HEK293 (cell line): ENCODE data around the gene MRAP2.

Source experiments
- CTCF ChIA-PET: fragments of 350-600 bp; formaldehyde crosslinking; extraction: SDS; loops from one replicate; lab custom pipeline; 2021; ENCODE audit warnings: antibody characterized with exemption; lab: Yijun Ruan, JAX
- POLR2A ChIA-PET: fragments of 300-600 bp; formaldehyde crosslinking; extraction: SDS; loops from one replicate; lab custom pipeline; 2020; ENCODE audit warnings: antibody characterized with exemption, inconsistent platforms; lab: Yijun Ruan, JAX
- H3K27ac ChIP-seq: fragments of 200-500 bp; sonication (Bioruptor generic); 2 replicates; pipeline ENCODE4 v1.5.1; 2014; ENCODE audit warnings: low read depth, low read length, control low read depth, inconsistent platforms; ENCODE audit errors: extremely low read depth
- H3K36me3 ChIP-seq, 2 experiments: fragments of 200-500 bp in 1 of 2; sonication (Bioruptor generic) in 1 of 2; 1 replicate in 1 of 2; 2 replicates in 1 of 2; pipeline ENCODE4 v1.5.1; 2014 to 2017; ENCODE audit warnings: inconsistent platforms in 2 of 2, low read length in 2 of 2; ENCODE audit not compliant: control insufficient read depth in 2 of 2, insufficient read depth in 1 of 2
- H3K4me1 ChIP-seq: fragments of 200-500 bp; sonication (Bioruptor generic); 2 replicates; pipeline ENCODE4 v1.5.1; 2014; ENCODE audit warnings: mild to moderate bottlenecking, low read length, inconsistent platforms; ENCODE audit not compliant: control insufficient read depth, insufficient read depth
- H3K4me3 ChIP-seq: 2 replicates; pipeline ENCODE4 v1.5.1; 2011; ENCODE audit warnings: low read depth, mild to moderate bottlenecking, control low read depth, low read length, moderate library complexity
- H3K9me3 ChIP-seq: fragments of 200-500 bp; sonication (Bioruptor generic); 2 replicates; pipeline ENCODE4 v1.5.1; 2014; ENCODE audit warnings: low read depth, low read length, inconsistent platforms; ENCODE audit not compliant: control insufficient read depth, insufficient read depth
- PRDM1 ChIP-seq: fragments of 450-650 bp; formaldehyde crosslinking; IDR thresholded peaks from 2 replicates; pipeline ENCODE4; 2016; ENCODE audit warnings: missing biosample characterization, missing genetic modification characterization
- SCRT2 ChIP-seq: fragments of 450-650 bp; formaldehyde crosslinking; IDR thresholded peaks from 2 replicates; pipeline ENCODE4 v1.5.1; 2016; ENCODE audit warnings: missing biosample characterization, missing genetic modification characterization
- SP7 ChIP-seq: fragments of 450-650 bp; formaldehyde crosslinking; IDR thresholded peaks from 2 replicates; pipeline ENCODE4 v1.5.1; 2016; ENCODE audit warnings: missing biosample characterization, missing genetic modification characterization
- ZBTB17 ChIP-seq: fragments of 450-650 bp; formaldehyde crosslinking; IDR thresholded peaks from 2 replicates; pipeline ENCODE4 v1.5.1; 2016; ENCODE audit warnings: missing biosample characterization, missing genetic modification characterization
- ZBTB20 ChIP-seq: fragments of 450-650 bp; formaldehyde crosslinking; IDR thresholded peaks from 2 replicates; pipeline ENCODE4 v1.5.1; 2016; ENCODE audit warnings: missing biosample characterization, missing genetic modification characterization
- ZNF112 ChIP-seq: fragments of 450-650 bp; formaldehyde crosslinking; IDR thresholded peaks from 2 replicates; pipeline ENCODE4 v1.5.0; 2017; ENCODE audit warnings: missing biosample characterization, missing genetic modification characterization
- ZNF16 ChIP-seq: fragments of 450-650 bp; formaldehyde crosslinking; IDR thresholded peaks from 2 replicates; pipeline ENCODE4 v1.5.1; 2016; ENCODE audit warnings: low read depth, missing biosample characterization, missing genetic modification characterization
- ZNF174 ChIP-seq: fragments of 450-650 bp; formaldehyde crosslinking; IDR thresholded peaks from 2 replicates; pipeline ENCODE4 v1.5.0; 2017; ENCODE audit warnings: missing biosample characterization, mild to moderate bottlenecking, missing genetic modification characterization
- ZNF302 ChIP-seq: fragments of 450-650 bp; formaldehyde crosslinking; IDR thresholded peaks from 2 replicates; pipeline ENCODE4 v1.5.1; 2016; ENCODE audit warnings: missing biosample characterization, missing genetic modification characterization, low read depth
- ZNF311 ChIP-seq: fragments of 450-650 bp; formaldehyde crosslinking; IDR thresholded peaks from 2 replicates; pipeline ENCODE4 v1.5.1; 2017; ENCODE audit warnings: missing biosample characterization, missing genetic modification characterization, borderline replicate concordance
- ZNF513 ChIP-seq: fragments of 450-650 bp; IDR thresholded peaks from 2 replicates; pipeline ENCODE4 v1.5.1; 2018; ENCODE audit warnings: missing biosample characterization, missing genetic modification characterization
- ZNF561 ChIP-seq: fragments of 450-650 bp; IDR thresholded peaks from 2 replicates; pipeline ENCODE4 v1.5.1; 2018; ENCODE audit warnings: missing biosample characterization, missing genetic modification characterization, borderline replicate concordance
- TF ChIP-seq, protein P1 (sequence below): fragments of 450-650 bp; formaldehyde crosslinking; conservative IDR thresholded peaks from 2 replicates; pipeline ENCODE4 v1.5.1; 2016; ENCODE audit warnings: low read depth, missing biosample characterization, missing genetic modification characterization
- TF ChIP-seq, protein P2 (sequence below): fragments of 450-650 bp; formaldehyde crosslinking; IDR thresholded peaks from 2 replicates; pipeline ENCODE4 v1.5.1; 2016; ENCODE audit warnings: missing biosample characterization, missing genetic modification characterization
- TF ChIP-seq, protein P3 (sequence below): fragments of 450-650 bp; formaldehyde crosslinking; IDR thresholded peaks from 2 replicates; pipeline ENCODE4 v1.5.1; 2016; ENCODE audit warnings: missing biosample characterization, missing genetic modification characterization
- TF ChIP-seq, protein P4 (sequence below): fragments of 450-650 bp; formaldehyde crosslinking; IDR thresholded peaks from 2 replicates; pipeline ENCODE4 v1.5.1; 2016; ENCODE audit warnings: missing biosample characterization, missing genetic modification characterization
- TF ChIP-seq, protein P5 (sequence below): fragments of 450-650 bp; formaldehyde crosslinking; IDR thresholded peaks from 2 replicates; pipeline ENCODE4 v1.5.1; 2016; ENCODE audit warnings: missing biosample characterization, missing genetic modification characterization

MRAP2 gene

GRCh38 chr6:84013931-84014330, 19.6 kb upstream of the MRAP2 start (continued):
- TF ChIP-seq ZNF513 (tag by site-specific recombination): no peak
- TF ChIP-seq, protein P1, sequence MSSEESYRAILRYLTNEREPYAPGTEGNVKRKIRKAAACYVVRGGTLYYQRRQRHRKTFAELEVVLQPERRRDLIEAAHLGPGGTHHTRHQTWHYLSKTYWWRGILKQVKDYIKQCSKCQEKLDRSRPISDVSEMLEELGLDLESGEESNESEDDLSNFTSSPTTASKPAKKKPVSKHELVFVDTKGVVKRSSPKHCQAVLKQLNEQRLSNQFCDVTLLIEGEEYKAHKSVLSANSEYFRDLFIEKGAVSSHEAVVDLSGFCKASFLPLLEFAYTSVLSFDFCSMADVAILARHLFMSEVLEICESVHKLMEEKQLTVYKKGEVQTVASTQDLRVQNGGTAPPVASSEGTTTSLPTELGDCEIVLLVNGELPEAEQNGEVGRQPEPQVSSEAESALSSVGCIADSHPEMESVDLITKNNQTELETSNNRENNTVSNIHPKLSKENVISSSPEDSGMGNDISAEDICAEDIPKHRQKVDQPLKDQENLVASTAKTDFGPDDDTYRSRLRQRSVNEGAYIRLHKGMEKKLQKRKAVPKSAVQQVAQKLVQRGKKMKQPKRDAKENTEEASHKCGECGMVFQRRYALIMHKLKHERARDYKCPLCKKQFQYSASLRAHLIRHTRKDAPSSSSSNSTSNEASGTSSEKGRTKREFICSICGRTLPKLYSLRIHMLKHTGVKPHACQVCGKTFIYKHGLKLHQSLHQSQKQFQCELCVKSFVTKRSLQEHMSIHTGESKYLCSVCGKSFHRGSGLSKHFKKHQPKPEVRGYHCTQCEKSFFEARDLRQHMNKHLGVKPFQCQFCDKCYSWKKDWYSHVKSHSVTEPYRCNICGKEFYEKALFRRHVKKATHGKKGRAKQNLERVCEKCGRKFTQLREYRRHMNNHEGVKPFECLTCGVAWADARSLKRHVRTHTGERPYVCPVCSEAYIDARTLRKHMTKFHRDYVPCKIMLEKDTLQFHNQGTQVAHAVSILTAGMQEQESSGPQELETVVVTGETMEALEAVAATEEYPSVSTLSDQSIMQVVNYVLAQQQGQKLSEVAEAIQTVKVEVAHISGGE: no peak
- TF ChIP-seq ZNF174: no peak
- no peak for TF ChIP-seq ZNF561 (tag by site-specific recombination)
- TF ChIP-seq ZNF302 (tag by site-specific recombination): no peak
- no peak for TF ChIP-seq ZNF311 (tag by site-specific recombination)
- TF ChIP-seq, all 188 proteins: peak for 3

DNA sequence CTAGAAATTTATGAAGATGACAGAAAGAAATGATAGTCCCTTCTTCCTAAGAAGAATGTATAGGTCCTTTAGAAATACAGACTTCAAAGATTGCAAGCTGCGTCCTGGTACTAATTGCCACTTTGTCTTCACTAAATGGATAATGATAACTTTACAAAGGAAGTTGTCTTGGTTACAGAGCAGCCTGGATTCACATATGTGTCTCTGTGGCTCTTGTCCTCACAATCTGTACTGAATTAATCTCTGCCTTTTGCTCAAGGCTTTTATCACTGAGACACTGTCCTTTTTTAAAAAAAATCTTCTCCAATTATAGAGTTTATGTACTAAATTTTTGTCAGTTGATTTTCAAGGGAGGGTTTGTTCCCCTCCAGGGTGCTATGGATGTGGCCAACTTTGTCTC, 17.5 kb upstream of the MRAP2 start:
- Histone ChIP-seq H3K36me3 (no peaks in the 10 kb centered on the region), H3K4me1 (no peaks in the 10 kb centered on the region), H3K4me3 (no peak overlapping the region), H3K27ac (no peak overlapping the region), H3K9me3 (no peaks in the 10 kb centered on the region)
- TF ChIP-seq ZBTB17 (tag by site-specific recombination) (no peak), ZNF16 (tag by site-specific recombination) (no peak), SCRT2 (tag by site-specific recombination) (no peak), ZNF112 (tag by site-specific recombination) (no peak), SP7 (tag by site-specific recombination) (no peak)
- TF ChIP-seq, protein P2, sequence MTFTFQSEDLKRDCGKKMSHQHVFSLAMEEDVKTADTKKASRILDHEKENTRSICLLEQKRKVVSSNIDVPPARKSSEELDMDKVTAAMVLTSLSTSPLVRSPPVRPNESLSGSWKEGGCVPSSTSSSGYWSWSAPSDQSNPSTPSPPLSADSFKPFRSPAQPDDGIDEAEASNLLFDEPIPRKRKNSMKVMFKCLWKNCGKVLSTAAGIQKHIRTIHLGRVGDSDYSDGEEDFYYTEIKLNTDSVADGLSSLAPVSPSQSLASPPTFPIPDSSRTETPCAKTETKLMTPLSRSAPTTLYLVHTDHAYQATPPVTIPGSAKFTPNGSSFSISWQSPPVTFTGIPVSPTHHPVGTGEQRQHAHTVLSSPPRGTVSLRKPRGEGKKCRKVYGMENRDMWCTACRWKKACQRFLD: no peak
- POLR2A ChIA-PET: no interaction called here
- CTCF ChIA-PET: interaction anchor here (0.7 kb wide), 1 partner anchor 203 kb away, joined by 3 read pairs; no protein-coding TSS in a partner anchor

DNA sequence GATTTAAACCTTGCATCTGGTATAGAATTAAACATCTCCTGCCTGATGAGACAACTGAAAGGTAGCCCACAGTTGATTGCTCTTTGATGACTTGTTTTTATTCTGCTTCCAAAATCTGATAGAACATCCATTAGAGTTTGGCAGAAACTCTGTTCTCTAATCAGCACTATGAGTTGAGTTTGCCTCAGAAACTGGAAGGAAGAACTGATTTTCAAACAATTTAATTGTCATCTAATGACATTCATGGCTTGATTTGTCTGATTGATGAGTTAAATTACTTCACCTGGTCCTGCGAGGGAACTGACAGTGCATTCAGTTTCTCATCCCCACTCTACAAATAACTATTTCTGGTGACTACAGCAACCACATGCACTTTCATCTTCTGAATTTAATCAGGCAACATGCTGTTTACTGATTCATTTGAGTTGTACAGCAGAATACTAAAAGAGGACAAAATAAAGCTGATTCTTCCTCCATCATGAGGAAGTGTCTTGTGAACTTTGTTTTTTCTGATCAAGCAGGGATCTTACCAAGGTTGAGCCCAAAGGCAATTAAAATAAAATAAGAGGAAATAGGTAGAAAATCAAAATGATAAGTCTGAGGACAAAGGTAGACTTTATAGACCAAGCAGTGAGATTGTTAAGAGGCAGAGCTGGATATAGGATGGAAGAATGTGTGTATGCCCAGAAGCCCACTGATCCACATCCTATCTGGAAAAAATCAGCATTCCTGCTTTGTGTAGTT, 15.7 kb upstream of the MRAP2 start:
- Histone ChIP-seq H3K4me3 (no peak overlapping the region), H3K27ac (no peak overlapping the region), H3K36me3 (no peaks in the 10 kb centered on the region), H3K4me1 (no peaks in the 10 kb centered on the region), H3K9me3 (no peaks in the 10 kb centered on the region)
- ChIA-PET POLR2A (no interaction called here), CTCF (no interaction called here)
- TF ChIP-seq, protein P3, sequence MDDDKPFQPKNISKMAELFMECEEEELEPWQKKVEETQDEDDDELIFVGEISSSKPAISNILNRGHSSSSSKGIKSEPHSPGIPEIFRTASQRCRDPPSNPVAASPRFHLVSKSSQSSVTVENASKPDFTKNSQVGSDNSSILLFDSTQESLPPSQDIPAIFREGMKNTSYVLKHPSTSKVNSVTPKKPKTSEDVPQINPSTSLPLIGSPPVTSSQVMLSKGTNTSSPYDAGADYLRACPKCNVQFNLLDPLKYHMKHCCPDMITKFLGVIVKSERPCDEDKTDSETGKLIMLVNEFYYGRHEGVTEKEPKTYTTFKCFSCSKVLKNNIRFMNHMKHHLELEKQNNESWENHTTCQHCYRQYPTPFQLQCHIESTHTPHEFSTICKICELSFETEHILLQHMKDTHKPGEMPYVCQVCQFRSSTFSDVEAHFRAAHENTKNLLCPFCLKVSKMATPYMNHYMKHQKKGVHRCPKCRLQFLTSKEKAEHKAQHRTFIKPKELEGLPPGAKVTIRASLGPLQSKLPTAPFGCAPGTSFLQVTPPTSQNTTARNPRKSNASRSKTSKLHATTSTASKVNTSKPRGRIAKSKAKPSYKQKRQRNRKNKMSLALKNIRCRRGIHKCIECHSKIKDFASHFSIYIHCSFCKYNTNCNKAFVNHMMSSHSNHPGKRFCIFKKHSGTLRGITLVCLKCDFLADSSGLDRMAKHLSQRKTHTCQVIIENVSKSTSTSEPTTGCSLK (tag by site-specific recombination): no peak
- TF ChIP-seq PRDM1 (tag by site-specific recombination) (no peak), ZBTB20 (no peak)
- TF ChIP-seq, protein P4, sequence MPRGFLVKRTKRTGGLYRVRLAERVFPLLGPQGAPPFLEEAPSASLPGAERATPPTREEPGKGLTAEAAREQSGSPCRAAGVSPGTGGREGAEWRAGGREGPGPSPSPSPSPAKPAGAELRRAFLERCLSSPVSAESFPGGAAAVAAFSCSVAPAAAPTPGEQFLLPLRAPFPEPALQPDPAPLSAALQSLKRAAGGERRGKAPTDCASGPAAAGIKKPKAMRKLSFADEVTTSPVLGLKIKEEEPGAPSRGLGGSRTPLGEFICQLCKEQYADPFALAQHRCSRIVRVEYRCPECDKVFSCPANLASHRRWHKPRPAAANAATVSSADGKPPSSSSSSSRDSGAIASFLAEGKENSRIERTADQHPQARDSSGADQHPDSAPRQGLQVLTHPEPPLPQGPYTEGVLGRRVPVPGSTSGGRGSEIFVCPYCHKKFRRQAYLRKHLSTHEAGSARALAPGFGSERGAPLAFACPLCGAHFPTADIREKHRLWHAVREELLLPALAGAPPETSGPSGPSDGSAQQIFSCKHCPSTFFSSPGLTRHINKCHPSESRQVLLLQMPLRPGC (tag by site-specific recombination): no peak
- TF ChIP-seq, protein P5, sequence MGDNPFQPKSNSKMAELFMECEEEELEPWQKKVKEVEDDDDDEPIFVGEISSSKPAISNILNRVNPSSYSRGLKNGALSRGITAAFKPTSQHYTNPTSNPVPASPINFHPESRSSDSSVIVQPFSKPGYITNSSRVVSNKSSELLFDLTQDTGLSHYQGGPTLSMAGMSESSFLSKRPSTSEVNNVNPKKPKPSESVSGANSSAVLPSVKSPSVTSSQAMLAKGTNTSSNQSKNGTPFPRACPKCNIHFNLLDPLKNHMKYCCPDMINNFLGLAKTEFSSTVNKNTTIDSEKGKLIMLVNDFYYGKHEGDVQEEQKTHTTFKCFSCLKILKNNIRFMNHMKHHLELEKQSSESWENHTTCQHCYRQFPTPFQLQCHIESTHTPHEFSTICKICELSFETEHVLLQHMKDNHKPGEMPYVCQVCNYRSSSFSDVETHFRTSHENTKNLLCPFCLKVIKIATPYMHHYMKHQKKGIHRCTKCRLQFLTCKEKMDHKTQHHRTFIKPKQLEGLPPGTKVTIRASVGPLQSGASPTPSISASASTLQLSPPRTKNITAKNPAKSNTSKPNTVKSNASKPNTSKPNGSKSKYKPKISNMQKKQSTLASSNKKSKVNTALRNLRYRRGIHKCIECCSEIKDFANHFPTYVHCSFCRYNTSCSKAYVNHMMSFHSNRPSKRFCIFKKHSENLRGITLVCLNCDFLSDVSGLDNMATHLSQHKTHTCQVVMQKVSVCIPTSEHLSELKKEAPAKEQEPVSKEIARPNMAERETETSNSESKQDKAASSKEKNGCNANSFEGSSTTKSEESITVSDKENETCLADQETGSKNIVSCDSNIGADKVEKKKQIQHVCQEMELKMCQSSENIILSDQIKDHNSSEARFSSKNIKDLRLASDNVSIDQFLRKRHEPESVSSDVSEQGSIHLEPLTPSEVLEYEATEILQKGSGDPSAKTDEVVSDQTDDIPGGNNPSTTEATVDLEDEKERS (tag by site-specific recombination): no peak
